ENCODE measurements around the gene KRTAP9-7. TPM values are rescaled to one million over a fixed set of nuclear protein-coding genes. Genes with fewer than 3 reads are reported as not detected.

Gene KRTAP9-7
- total and polyA plus RNA-seq, 9 donors, result not detected

DNA sequence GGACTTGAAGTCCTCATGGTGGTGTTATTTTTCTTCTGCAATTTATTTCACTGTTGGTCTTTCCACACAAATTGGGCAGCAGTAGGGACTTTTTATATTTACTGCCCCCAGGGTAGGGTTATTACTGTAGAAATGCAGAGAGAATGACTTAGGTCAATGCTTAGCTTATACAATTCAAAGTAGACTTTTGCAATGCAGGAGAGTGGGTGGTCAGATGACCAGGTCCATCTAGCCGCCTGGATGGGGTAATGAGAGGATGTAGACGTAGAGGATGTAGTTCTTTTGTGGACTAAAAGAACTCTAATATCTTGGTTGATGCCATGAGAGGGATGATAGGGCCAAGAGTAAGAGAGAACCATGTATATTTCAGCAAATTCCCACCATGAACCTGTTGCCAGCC, 42.7 kb downstream of the KRTAP9-7 start:
- WGBS (ENCODE audit: insufficient coverage), result no CpG with 5 or more reads among the region's 2 CpGs
- H3K4me1 ChIP-seq (ENCODE audit: control insufficient read depth, insufficient read depth, low read length), result no peaks in the 10 kb centered on the region
- no peaks in the 10 kb centered on the region for H3K36me3 ChIP-seq (ENCODE audit: control insufficient read depth, insufficient read depth, low read length)
- H3K27me3 ChIP-seq (ENCODE audit: control insufficient read depth, insufficient read depth, low read length), result peaks cover 13% of the 10 kb centered on the region
- no peak for DNase-seq
- H3K9me3 ChIP-seq (replicated peaks; ENCODE audit: control insufficient read depth, low read depth, low read length), result peaks cover 2% of the 10 kb centered on the region
- H3K27ac ChIP-seq (ENCODE audit: low read length), result no peak overlapping the region
- no peak overlapping the region for H3K4me3 ChIP-seq (ENCODE audit: low read length)

DNA sequence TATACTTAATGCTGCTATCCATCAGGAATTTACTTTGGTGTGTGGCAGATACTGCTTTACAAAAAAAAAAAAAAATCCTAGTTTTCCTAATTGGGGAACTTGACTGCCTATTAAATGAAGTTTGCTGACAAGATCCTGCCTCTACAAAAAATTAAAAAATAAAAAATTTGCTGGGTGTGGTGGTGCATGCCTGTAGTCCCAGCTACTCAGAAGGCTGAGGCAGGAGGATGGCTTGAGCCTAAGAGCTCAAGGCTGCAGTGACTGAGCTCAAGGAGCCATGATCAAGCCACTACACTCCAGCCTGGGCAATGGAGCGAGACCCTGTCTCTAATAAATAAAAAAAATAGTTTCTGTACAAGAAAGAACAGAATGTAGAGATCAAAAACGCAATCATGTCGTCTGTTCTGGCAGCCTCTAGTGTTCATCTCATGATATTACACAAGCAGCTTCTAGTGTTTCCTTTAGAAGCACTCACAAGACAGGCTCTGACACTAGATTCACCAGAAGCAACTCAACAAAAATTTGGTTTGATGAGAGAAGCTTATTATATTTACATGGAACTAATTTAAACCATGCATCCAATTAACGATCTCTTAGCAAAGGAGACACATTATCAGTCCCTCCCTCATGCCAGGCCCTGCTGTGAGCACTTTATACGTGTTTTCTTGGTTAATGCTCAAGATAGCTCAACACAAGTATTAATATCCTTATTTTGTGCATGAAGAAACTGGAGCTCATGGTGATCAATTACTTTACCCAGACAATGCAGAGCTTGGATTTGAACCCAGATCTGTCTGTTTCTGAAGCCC, 46.8 kb downstream of the KRTAP9-7 start:
- Histone ChIP-seq H3K9me3 (replicated peaks; ENCODE audit: control insufficient read depth, low read depth, low read length) (peaks cover 2% of the 10 kb centered on the region), H3K4me3 (ENCODE audit: low read length) (no peak overlapping the region), H3K27me3 (ENCODE audit: control insufficient read depth, insufficient read depth, low read length) (no peaks in the 10 kb centered on the region), H3K4me1 (ENCODE audit: control insufficient read depth, insufficient read depth, low read length) (no peaks in the 10 kb centered on the region), H3K36me3 (ENCODE audit: control insufficient read depth, insufficient read depth, low read length) (no peaks in the 10 kb centered on the region), H3K27ac (ENCODE audit: low read length) (no peak overlapping the region)
- WGBS (ENCODE audit: insufficient coverage), result no CpG with 5 or more reads among the region's 5 CpGs
- peak; percentile 51 for DNase-seq

DNA sequence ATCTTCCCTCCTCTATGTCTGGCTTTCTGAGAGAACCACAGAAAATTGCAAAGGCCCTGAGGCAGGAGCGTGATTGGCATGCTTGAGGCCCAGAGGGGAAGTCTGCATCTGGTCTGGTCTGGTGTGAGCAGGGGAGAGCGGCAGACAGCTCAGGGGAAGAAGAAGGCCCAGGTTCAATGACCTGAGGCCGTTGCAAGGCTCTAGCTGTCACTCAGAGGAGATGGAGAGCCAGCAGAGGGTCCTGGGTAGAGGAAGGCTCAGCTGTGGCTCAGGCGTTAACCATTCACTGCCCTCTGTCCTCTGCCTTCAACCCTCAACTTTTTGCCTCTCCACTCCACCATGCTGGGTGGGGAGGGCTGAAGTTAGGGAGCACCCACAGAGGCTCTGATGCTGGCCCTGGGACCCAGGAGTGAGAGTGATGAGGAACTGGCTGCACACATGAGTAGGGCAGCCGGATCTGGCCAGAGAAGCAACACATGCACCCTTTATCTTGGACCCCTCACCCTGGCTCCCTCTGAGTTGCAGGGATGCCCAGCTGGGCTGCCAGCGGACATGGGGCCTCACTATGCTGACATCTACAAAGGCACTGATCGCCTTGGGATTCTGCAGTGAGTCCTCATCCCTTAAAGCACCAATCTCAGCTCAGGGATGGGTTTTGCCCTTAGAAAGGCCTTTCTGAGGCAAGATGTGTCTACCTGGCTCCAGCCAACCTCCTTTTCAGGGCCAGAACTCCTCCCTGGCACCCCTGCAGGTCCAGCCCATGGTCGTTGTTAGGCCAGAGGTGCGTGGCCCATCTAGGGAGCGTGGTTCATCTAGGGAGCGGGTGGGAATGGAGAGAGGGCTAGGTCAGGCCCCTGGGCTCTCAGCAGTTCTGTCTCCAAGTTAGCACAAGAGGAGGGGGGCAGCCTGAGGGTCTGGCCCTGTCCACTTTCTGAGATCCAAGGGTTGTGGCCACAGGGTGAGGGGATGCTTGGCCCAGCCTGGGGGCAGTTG, 47.7 kb downstream of the KRTAP9-7 start:
- WGBS (ENCODE audit: insufficient coverage), result 76% methylated on average over 9 of the region's 11 CpGs
- H3K4me1 ChIP-seq (ENCODE audit: control insufficient read depth, insufficient read depth, low read length), result no peaks in the 10 kb centered on the region
- no peak overlapping the region for H3K4me3 ChIP-seq (ENCODE audit: low read length)
- no peaks in the 10 kb centered on the region for H3K27me3 ChIP-seq (ENCODE audit: control insufficient read depth, insufficient read depth, low read length)
- no peak overlapping the region for H3K27ac ChIP-seq (ENCODE audit: low read length)
- peaks cover 2% of the 10 kb centered on the region for H3K9me3 ChIP-seq (replicated peaks; ENCODE audit: control insufficient read depth, low read depth, low read length)
- DNase-seq, result no peak
- H3K36me3 ChIP-seq (ENCODE audit: control insufficient read depth, insufficient read depth, low read length), result no peaks in the 10 kb centered on the region

DNA sequence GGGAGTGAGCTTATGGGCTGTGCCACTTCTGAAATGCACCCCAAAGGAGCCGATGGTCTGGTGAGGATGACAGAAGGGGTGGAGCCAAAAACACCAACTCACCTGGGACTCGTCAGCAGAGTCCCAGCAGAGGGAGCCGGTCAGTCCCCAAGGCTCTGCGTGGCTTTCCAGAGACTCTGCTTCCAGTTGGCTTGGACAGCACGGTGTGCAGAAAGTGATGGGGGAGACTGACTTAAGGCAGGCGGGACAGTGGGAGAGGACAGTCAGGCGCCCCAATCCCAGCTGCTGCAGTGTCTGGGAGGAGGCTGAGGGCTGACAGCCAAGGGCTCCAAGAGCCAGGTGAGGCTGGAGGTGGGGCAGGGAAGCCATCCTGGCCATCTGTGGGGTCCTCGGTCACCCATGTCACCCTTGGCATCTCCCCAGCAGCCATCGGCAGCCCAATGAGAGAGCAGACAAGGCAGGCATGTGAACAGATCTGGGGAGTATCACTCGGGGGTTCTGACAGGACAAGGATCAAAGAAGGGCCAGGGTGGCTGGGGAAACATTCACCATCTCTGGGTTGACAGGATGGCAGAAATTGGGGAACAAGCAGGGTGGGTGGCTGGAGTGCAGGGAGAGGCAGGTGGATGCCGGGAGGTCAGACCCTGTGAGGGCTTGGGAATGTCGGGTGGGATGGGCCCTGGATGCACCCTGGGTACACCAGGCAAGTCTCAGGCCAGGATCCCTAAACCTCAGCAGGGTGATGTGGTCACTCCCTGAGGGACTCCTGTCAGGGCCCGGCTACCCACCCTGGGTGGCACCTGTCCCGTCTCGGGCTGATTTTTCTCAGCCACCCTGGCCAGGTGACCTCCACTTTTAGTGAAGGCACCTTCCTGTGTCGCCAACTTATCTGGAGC, 48.9 kb downstream of the KRTAP9-7 start:
- no peak overlapping the region for H3K27ac ChIP-seq (ENCODE audit: low read length)
- H3K4me1 ChIP-seq (ENCODE audit: control insufficient read depth, insufficient read depth, low read length), result no peaks in the 10 kb centered on the region
- H3K36me3 ChIP-seq (ENCODE audit: control insufficient read depth, insufficient read depth, low read length), result no peaks in the 10 kb centered on the region
- WGBS (ENCODE audit: insufficient coverage), result 70% methylated on average over 12 of the region's 16 CpGs
- H3K27me3 ChIP-seq (ENCODE audit: control insufficient read depth, insufficient read depth, low read length), result no peaks in the 10 kb centered on the region
- H3K4me3 ChIP-seq (ENCODE audit: low read length), result no peak overlapping the region
- H3K9me3 ChIP-seq (replicated peaks; ENCODE audit: control insufficient read depth, low read depth, low read length), result peaks cover 2% of the 10 kb centered on the region
- DNase-seq, result no peak

DNA sequence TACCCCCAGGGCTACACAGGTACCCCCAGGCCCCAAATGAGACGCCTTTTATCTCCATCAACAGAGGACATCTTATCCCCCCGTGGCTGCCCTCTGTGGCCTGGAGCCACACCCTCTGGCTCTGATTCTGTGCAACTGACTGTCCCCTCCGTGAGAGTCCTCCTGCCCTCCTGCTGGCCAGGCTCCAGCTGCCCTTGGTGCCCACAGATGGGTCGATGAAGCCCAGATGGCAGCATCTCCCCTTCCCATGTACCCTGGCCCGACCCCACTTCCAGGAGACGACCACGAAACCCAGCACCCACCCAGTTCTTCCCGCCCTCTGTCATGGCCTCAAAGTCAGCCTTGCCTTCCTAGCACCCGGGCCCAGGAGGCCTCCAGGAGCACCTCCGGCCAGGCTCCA, 49.6 kb downstream of the KRTAP9-7 start:
- H3K27me3 ChIP-seq (ENCODE audit: control insufficient read depth, insufficient read depth, low read length), result no peaks in the 10 kb centered on the region
- no peaks in the 10 kb centered on the region for H3K4me1 ChIP-seq (ENCODE audit: control insufficient read depth, insufficient read depth, low read length)
- WGBS (ENCODE audit: insufficient coverage), result 83% methylated on average over 7 of the region's 10 CpGs
- H3K36me3 ChIP-seq (ENCODE audit: control insufficient read depth, insufficient read depth, low read length), result no peaks in the 10 kb centered on the region
- H3K27ac ChIP-seq (ENCODE audit: low read length), result no peak overlapping the region
- DNase-seq, result no peak
- H3K9me3 ChIP-seq (replicated peaks; ENCODE audit: control insufficient read depth, low read depth, low read length), result no peaks in the 10 kb centered on the region
- no peak overlapping the region for H3K4me3 ChIP-seq (ENCODE audit: low read length)

DNA sequence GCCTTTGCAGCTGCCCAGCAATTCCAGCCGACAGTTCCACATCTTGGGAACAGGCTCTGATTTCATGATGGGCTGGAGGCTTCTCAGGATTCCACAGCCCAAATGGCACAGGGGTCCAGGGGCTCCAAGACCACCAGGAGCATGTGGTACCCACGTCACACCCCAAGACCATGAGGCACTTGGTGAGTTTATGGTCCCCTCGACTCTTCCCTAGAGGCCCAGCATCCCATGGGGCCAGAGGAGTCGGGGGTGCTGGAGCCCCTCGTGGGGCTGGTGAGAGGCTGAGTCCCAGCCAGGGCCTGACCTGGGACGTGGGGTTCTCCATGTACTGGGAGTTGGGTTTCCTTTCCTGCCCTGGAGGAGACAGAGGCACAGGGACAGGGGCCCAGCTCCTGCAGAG, 50.1 kb downstream of the KRTAP9-7 start:
- no peaks in the 10 kb centered on the region for H3K4me1 ChIP-seq (ENCODE audit: control insufficient read depth, insufficient read depth, low read length)
- H3K27me3 ChIP-seq (ENCODE audit: control insufficient read depth, insufficient read depth, low read length), result no peaks in the 10 kb centered on the region
- H3K4me3 ChIP-seq (ENCODE audit: low read length), result no peak overlapping the region
- no peak for DNase-seq
- no peak overlapping the region for H3K27ac ChIP-seq (ENCODE audit: low read length)
- H3K36me3 ChIP-seq (ENCODE audit: control insufficient read depth, insufficient read depth, low read length), result no peaks in the 10 kb centered on the region
- WGBS (ENCODE audit: insufficient coverage), result 84% methylated on average over 6 of the region's 6 CpGs
- no peaks in the 10 kb centered on the region for H3K9me3 ChIP-seq (replicated peaks; ENCODE audit: control insufficient read depth, low read depth, low read length)

Other genes with a start within 250 kb of the KRTAP9-7 start
Only the 30 nearest of the 41 such genes appear.
- not detected for gene KRTAP4-7, start 191.5 kb upstream of the KRTAP9-7 start, total RNA-seq
- not detected for gene KRTAP4-7, start 191.5 kb upstream of the KRTAP9-7 start, polyA plus RNA-seq (ENCODE audit: insufficient read depth in 1 of 8, insufficient read length in 8 of 8, low replicate concordance in 1 of 8)
- gene KRTAP4-8, start 177.6 kb upstream of the KRTAP9-7 start, total RNA-seq, result not detected
- gene KRTAP4-8, start 177.6 kb upstream of the KRTAP9-7 start, polyA plus RNA-seq (ENCODE audit: insufficient read depth in 1 of 8, insufficient read length in 8 of 8, low replicate concordance in 1 of 8), result not detected
- gene KRTAP4-16, start 173.5 kb upstream of the KRTAP9-7 start, total RNA-seq, result not detected
- not detected for gene KRTAP4-16, start 173.5 kb upstream of the KRTAP9-7 start, polyA plus RNA-seq (ENCODE audit: insufficient read depth in 1 of 8, insufficient read length in 8 of 8, low replicate concordance in 1 of 8)
- gene KRTAP4-9, start 170.3 kb upstream of the KRTAP9-7 start, total RNA-seq, result not detected
- gene KRTAP4-9, start 170.3 kb upstream of the KRTAP9-7 start, polyA plus RNA-seq (ENCODE audit: insufficient read depth in 1 of 8, insufficient read length in 8 of 8, low replicate concordance in 1 of 8), result under 1 TPM in 1 of 8 donors, not detected in 7; 0.31 TPM
- gene KRTAP4-11, start 157.3 kb upstream of the KRTAP9-7 start, total RNA-seq, result not detected
- not detected for gene KRTAP4-11, start 157.3 kb upstream of the KRTAP9-7 start, polyA plus RNA-seq (ENCODE audit: insufficient read depth in 1 of 8, insufficient read length in 8 of 8, low replicate concordance in 1 of 8)
- not detected for gene KRTAP4-12, start 151.5 kb upstream of the KRTAP9-7 start, total RNA-seq
- not detected for gene KRTAP4-12, start 151.5 kb upstream of the KRTAP9-7 start, polyA plus RNA-seq (ENCODE audit: insufficient read depth in 1 of 8, insufficient read length in 8 of 8, low replicate concordance in 1 of 8)
- gene KRTAP4-6, start 135.2 kb upstream of the KRTAP9-7 start, total RNA-seq, result not detected
- gene KRTAP4-6, start 135.2 kb upstream of the KRTAP9-7 start, polyA plus RNA-seq (ENCODE audit: insufficient read depth in 1 of 8, insufficient read length in 8 of 8, low replicate concordance in 1 of 8), result not detected
- not detected for gene KRTAP4-5, start 125.9 kb upstream of the KRTAP9-7 start, total RNA-seq
- not detected for gene KRTAP4-5, start 125.9 kb upstream of the KRTAP9-7 start, polyA plus RNA-seq (ENCODE audit: insufficient read depth in 1 of 8, insufficient read length in 8 of 8, low replicate concordance in 1 of 8)
- not detected for gene KRTAP4-4, start 115.0 kb upstream of the KRTAP9-7 start, total RNA-seq
- gene KRTAP4-4, start 115.0 kb upstream of the KRTAP9-7 start, polyA plus RNA-seq (ENCODE audit: insufficient read depth in 1 of 8, insufficient read length in 8 of 8, low replicate concordance in 1 of 8), result not detected
- gene KRTAP4-3, start 107.5 kb upstream of the KRTAP9-7 start, total RNA-seq, result not detected
- gene KRTAP4-3, start 107.5 kb upstream of the KRTAP9-7 start, polyA plus RNA-seq (ENCODE audit: insufficient read depth in 1 of 8, insufficient read length in 8 of 8, low replicate concordance in 1 of 8), result not detected
- gene KRTAP4-2, start 97.5 kb upstream of the KRTAP9-7 start, total RNA-seq, result not detected
- not detected for gene KRTAP4-2, start 97.5 kb upstream of the KRTAP9-7 start, polyA plus RNA-seq (ENCODE audit: insufficient read depth in 1 of 8, insufficient read length in 8 of 8, low replicate concordance in 1 of 8)
- gene KRTAP4-1, start 90.8 kb upstream of the KRTAP9-7 start, total RNA-seq, result not detected
- not detected for gene KRTAP4-1, start 90.8 kb upstream of the KRTAP9-7 start, polyA plus RNA-seq (ENCODE audit: insufficient read depth in 1 of 8, insufficient read length in 8 of 8, low replicate concordance in 1 of 8)
- not detected for gene KRTAP9-1, start 85.8 kb upstream of the KRTAP9-7 start, total RNA-seq
- gene KRTAP9-1, start 85.8 kb upstream of the KRTAP9-7 start, polyA plus RNA-seq (ENCODE audit: insufficient read depth in 1 of 8, insufficient read length in 8 of 8, low replicate concordance in 1 of 8), result not detected
- gene KRTAP9-2, start 49.0 kb upstream of the KRTAP9-7 start, total RNA-seq, result not detected
- gene KRTAP9-2, start 49.0 kb upstream of the KRTAP9-7 start, polyA plus RNA-seq (ENCODE audit: insufficient read depth in 1 of 8, insufficient read length in 8 of 8, low replicate concordance in 1 of 8), result not detected
- not detected for gene KRTAP9-3, start 43.2 kb upstream of the KRTAP9-7 start, total RNA-seq
- gene KRTAP9-3, start 43.2 kb upstream of the KRTAP9-7 start, polyA plus RNA-seq (ENCODE audit: insufficient read depth in 1 of 8, insufficient read length in 8 of 8, low replicate concordance in 1 of 8), result not detected
- not detected for gene KRTAP9-8, start 37.7 kb upstream of the KRTAP9-7 start, total RNA-seq
- not detected for gene KRTAP9-8, start 37.7 kb upstream of the KRTAP9-7 start, polyA plus RNA-seq (ENCODE audit: insufficient read depth in 1 of 8, insufficient read length in 8 of 8, low replicate concordance in 1 of 8)
- gene KRTAP9-4, start 26.0 kb upstream of the KRTAP9-7 start, total RNA-seq, result not detected
- not detected for gene KRTAP9-4, start 26.0 kb upstream of the KRTAP9-7 start, polyA plus RNA-seq (ENCODE audit: insufficient read depth in 1 of 8, insufficient read length in 8 of 8, low replicate concordance in 1 of 8)
- not detected for gene KRTAP9-9, start 20.3 kb upstream of the KRTAP9-7 start, total RNA-seq
- gene KRTAP9-9, start 20.3 kb upstream of the KRTAP9-7 start, polyA plus RNA-seq (ENCODE audit: insufficient read depth in 1 of 8, insufficient read length in 8 of 8, low replicate concordance in 1 of 8), result not detected
- gene KRTAP9-6, start 10.3 kb upstream of the KRTAP9-7 start, total RNA-seq, result not detected
- gene KRTAP9-6, start 10.3 kb upstream of the KRTAP9-7 start, polyA plus RNA-seq (ENCODE audit: insufficient read depth in 1 of 8, insufficient read length in 8 of 8, low replicate concordance in 1 of 8), result under 1 TPM in 5 of 8 donors, not detected in 3; 0.13 to 0.22 (median 0.19) TPM
- not detected for gene KRTAP29-1, start 27.2 kb downstream of the KRTAP9-7 start, total RNA-seq
- not detected for gene KRTAP29-1, start 27.2 kb downstream of the KRTAP9-7 start, polyA plus RNA-seq (ENCODE audit: insufficient read depth in 1 of 8, insufficient read length in 8 of 8, low replicate concordance in 1 of 8)
- gene KRTAP16-1, start 33.6 kb downstream of the KRTAP9-7 start, total RNA-seq, result not detected
- not detected for gene KRTAP16-1, start 33.6 kb downstream of the KRTAP9-7 start, polyA plus RNA-seq (ENCODE audit: insufficient read depth in 1 of 8, insufficient read length in 8 of 8, low replicate concordance in 1 of 8)
- not detected for gene KRTAP17-1, start 40.0 kb downstream of the KRTAP9-7 start, total RNA-seq
- not detected for gene KRTAP17-1, start 40.0 kb downstream of the KRTAP9-7 start, polyA plus RNA-seq (ENCODE audit: insufficient read depth in 1 of 8, insufficient read length in 8 of 8, low replicate concordance in 1 of 8)
- gene KRT33A, start 75.1 kb downstream of the KRTAP9-7 start, total RNA-seq, result not detected
- not detected for gene KRT33A, start 75.1 kb downstream of the KRTAP9-7 start, polyA plus RNA-seq (ENCODE audit: insufficient read depth in 1 of 8, insufficient read length in 8 of 8, low replicate concordance in 1 of 8)
- 0.09 TPM for gene KRT33B, start 94.1 kb downstream of the KRTAP9-7 start, total RNA-seq
- gene KRT33B, start 94.1 kb downstream of the KRTAP9-7 start, polyA plus RNA-seq (ENCODE audit: insufficient read depth in 1 of 8, insufficient read length in 8 of 8, low replicate concordance in 1 of 8), result under 1 TPM; 0.08 to 0.37 (median 0.19) TPM
- not detected for gene KRT34, start 106.6 kb downstream of the KRTAP9-7 start, total RNA-seq
- gene KRT34, start 106.6 kb downstream of the KRTAP9-7 start, polyA plus RNA-seq (ENCODE audit: insufficient read depth in 1 of 8, insufficient read length in 8 of 8, low replicate concordance in 1 of 8), result not detected
- 3.3 TPM for gene KRT31, start 121.9 kb downstream of the KRTAP9-7 start, total RNA-seq
- 1 to 10 TPM; 3.9 to 6.4 (median 5.7) TPM for gene KRT31, start 121.9 kb downstream of the KRTAP9-7 start, polyA plus RNA-seq (ENCODE audit: insufficient read depth in 1 of 8, insufficient read length in 8 of 8, low replicate concordance in 1 of 8)
- gene KRT37, start 148.9 kb downstream of the KRTAP9-7 start, total RNA-seq, result not detected
- not detected for gene KRT37, start 148.9 kb downstream of the KRTAP9-7 start, polyA plus RNA-seq (ENCODE audit: insufficient read depth in 1 of 8, insufficient read length in 8 of 8, low replicate concordance in 1 of 8)
- not detected for gene KRT38, start 165.3 kb downstream of the KRTAP9-7 start, total RNA-seq
- not detected for gene KRT38, start 165.3 kb downstream of the KRTAP9-7 start, polyA plus RNA-seq (ENCODE audit: insufficient read depth in 1 of 8, insufficient read length in 8 of 8, low replicate concordance in 1 of 8)
- not detected for gene KRT32, start 191.7 kb downstream of the KRTAP9-7 start, total RNA-seq
- gene KRT32, start 191.7 kb downstream of the KRTAP9-7 start, polyA plus RNA-seq (ENCODE audit: insufficient read depth in 1 of 8, insufficient read length in 8 of 8, low replicate concordance in 1 of 8), result not detected
- not detected for gene KRT35, start 205.5 kb downstream of the KRTAP9-7 start, total RNA-seq
- under 1 TPM in 1 of 8 donors, not detected in 7; 0.08 TPM for gene KRT35, start 205.5 kb downstream of the KRTAP9-7 start, polyA plus RNA-seq (ENCODE audit: insufficient read depth in 1 of 8, insufficient read length in 8 of 8, low replicate concordance in 1 of 8)

All from muscle of leg (tissue), 11 donors.